H1 (cell line): ENCODE results near the gene PPP6R1. TPM values are rescaled to one million over a fixed set of nuclear protein-coding genes. Genes with fewer than 3 reads are reported as not detected.

Source experiments
- CTCF ChIA-PET: fragments of 300-600 bp; sonication (Branson Sonifier 250); formaldehyde crosslinking; loops from one replicate; lab custom pipeline; 2021; ENCODE audit not compliant: partially characterized antibody; lab: Charles Lee
- POLR2A ChIA-PET: fragments of 300-600 bp; sonication (Branson Sonifier 250); formaldehyde crosslinking; loops from one replicate; lab custom pipeline; 2021; ENCODE audit warnings: inconsistent platforms; ENCODE audit not compliant: partially characterized antibody; lab: Charles Lee
- DNase-seq, 2 experiments: peaks; one replicate each; pipeline versions ENCODE4 v3.0.0 to v3.0.0-alpha.2; 2010 to 2022; ENCODE audit warnings: low spot score in 2 of 2, low read depth in 1 of 2, mixed read lengths in 1 of 2
- FAIRE-seq: peaks from 2 replicates; lab custom pipeline; 2011; peaks lifted over from hg19 to GRCh38; lab: Jason Lieb, UNC
- H2AFZ ChIP-seq: 2 replicates; pipeline ENCODE4 v1.8.1; 2012; ENCODE audit warnings: low read length, inconsistent platforms
- H2AK5ac ChIP-seq: 2 replicates; pipeline ENCODE4 v1.6.1; 2013; ENCODE audit warnings: low read depth, low read length
- H2BK120ac ChIP-seq: replicated peaks from 2 replicates; pipeline ENCODE3; 2013; ENCODE audit warnings: low read depth, low read length, inconsistent platforms
- H2BK12ac ChIP-seq: 2 replicates; pipeline ENCODE4 v1.6.1; 2013; ENCODE audit warnings: low read depth, low read length
- H2BK15ac ChIP-seq: 2 replicates; pipeline ENCODE4 v1.6.1; 2013; ENCODE audit warnings: low read length
- H2BK20ac ChIP-seq: 2 replicates; pipeline ENCODE4 v1.6.1; 2013; ENCODE audit warnings: low read length
- H2BK5ac ChIP-seq: 2 replicates; pipeline ENCODE4 v1.6.1; 2013; ENCODE audit warnings: low read depth, low read length
- H3K14ac ChIP-seq: 2 replicates; pipeline ENCODE4 v1.6.1; 2013; ENCODE audit warnings: inconsistent platforms; ENCODE audit not compliant: insufficient read length
- H3K18ac ChIP-seq: 2 replicates; pipeline ENCODE4 v1.6.1; 2013; ENCODE audit warnings: low read length; ENCODE audit errors: extremely low read depth
- H3K23ac ChIP-seq: 2 replicates; pipeline ENCODE4 v1.6.1; 2013; ENCODE audit warnings: inconsistent platforms; ENCODE audit not compliant: insufficient read length
- H3K23me2 ChIP-seq: 2 replicates; pipeline ENCODE4 v1.6.1; 2013; ENCODE audit warnings: low read depth, low read length
- H3K27ac ChIP-seq: 2 replicates; pipeline ENCODE4 v1.6.1; 2011; ENCODE audit warnings: low read depth, low read length, inconsistent platforms
- H3K27me3 ChIP-seq, 4 experiments: replicated peaks in 1 of 4; 1 replicate in 1 of 4; 2 replicates in 3 of 4; pipeline versions ENCODE4 v1.6.1 to v1.8.1; 2011 to 2013; ENCODE audit warnings: low read length in 3 of 4, mild to moderate bottlenecking in 3 of 4, inconsistent platforms in 2 of 4, mixed read lengths in 2 of 4, moderate library complexity in 1 of 4; ENCODE audit not compliant: control insufficient read depth in 3 of 4, insufficient read depth in 3 of 4; ENCODE audit errors: extremely low read depth in 1 of 4
- H3K36me3 ChIP-seq, 4 experiments: 2 replicates each; pipeline versions ENCODE4 v1.6.1 to v1.8.1; 2011 to 2013; ENCODE audit warnings: mild to moderate bottlenecking in 4 of 4, low read length in 3 of 4, moderate library complexity in 2 of 4, control low read depth in 1 of 4, inconsistent platforms in 1 of 4; ENCODE audit not compliant: insufficient read depth in 4 of 4, control insufficient read depth in 2 of 4
- H3K4ac ChIP-seq: replicated peaks from 2 replicates; pipeline ENCODE3; 2013; ENCODE audit warnings: low read length, low read depth, mixed read lengths, inconsistent platforms; ENCODE audit not compliant: insufficient read length
- H3K4me1 ChIP-seq, 4 experiments: replicated peaks in 1 of 4; 1 replicate in 1 of 4; 2 replicates in 3 of 4; pipeline versions ENCODE4 v1.6.1 to v1.8.1; 2011 to 2013; ENCODE audit warnings: low read length in 3 of 4, inconsistent platforms in 2 of 4, mixed read lengths in 1 of 4; ENCODE audit not compliant: insufficient read depth in 4 of 4, control insufficient read depth in 3 of 4
- H3K4me2 ChIP-seq, 2 experiments: 2 replicates each; pipeline versions ENCODE4 v1.6.1 to v1.8.1; 2011 to 2013; ENCODE audit warnings: low read depth in 2 of 2, low read length in 2 of 2, control low read depth in 1 of 2, inconsistent platforms in 1 of 2, mild to moderate bottlenecking in 1 of 2; ENCODE audit not compliant: insufficient read depth in 1 of 2
- H3K4me3 ChIP-seq, 4 experiments: fragments of 200-600, 300-600 bp in 1 of 4; sonication (generic), shearing (Covaris generic), sonication (Bioruptor Twin) in 1 of 4; 2 replicates each; pipeline versions ENCODE4 v1.5.1 to v1.8.1; 2011 to 2016; ENCODE audit warnings: low read length in 4 of 4, low read depth in 3 of 4, control low read depth in 2 of 4, inconsistent platforms in 2 of 4, mild to moderate bottlenecking in 2 of 4, mixed read lengths in 1 of 4, moderate library complexity in 1 of 4; ENCODE audit not compliant: insufficient read depth in 2 of 4; ENCODE audit errors: extremely low read depth in 1 of 4
- H3K56ac ChIP-seq: replicated peaks from 2 replicates; pipeline ENCODE3; 2013; ENCODE audit warnings: low read depth, mild to moderate bottlenecking, mixed read lengths, low read length, inconsistent platforms; ENCODE audit not compliant: insufficient read length
- H3K79me1 ChIP-seq: 2 replicates; pipeline ENCODE4 v1.6.1; 2013; ENCODE audit warnings: low read depth, low read length, control low read depth
- H3K79me2 ChIP-seq, 2 experiments: 2 replicates each; pipeline versions ENCODE4 v1.6.1 to v1.8.1; 2012 to 2013; ENCODE audit warnings: low read length in 2 of 2, mild to moderate bottlenecking in 2 of 2, inconsistent platforms in 1 of 2; ENCODE audit not compliant: insufficient read depth in 2 of 2, control insufficient read depth in 1 of 2
- H3K9ac ChIP-seq, 4 experiments: replicated peaks in 1 of 4; 1 replicate in 1 of 4; 2 replicates in 3 of 4; pipeline versions ENCODE4 v1.6.1 to v1.8.1; 2011 to 2013; ENCODE audit warnings: low read depth in 3 of 4, low read length in 3 of 4, control low read depth in 2 of 4, mild to moderate bottlenecking in 2 of 4, moderate library complexity in 2 of 4, inconsistent platforms in 1 of 4; ENCODE audit errors: extremely low read depth in 1 of 4
- H3K9me3 ChIP-seq, 2 experiments: 2 replicates each; pipeline versions ENCODE4 v1.6.1 to v1.8.1; 2012 to 2013; ENCODE audit warnings: mild to moderate bottlenecking in 2 of 2, moderate library complexity in 2 of 2, control low read depth in 1 of 2, inconsistent platforms in 1 of 2, low read depth in 1 of 2, low read length in 1 of 2, mixed read lengths in 1 of 2; ENCODE audit not compliant: insufficient read depth in 2 of 2
- H4K20me1 ChIP-seq, 2 experiments: replicated peaks in 1 of 2; 2 replicates each; pipeline versions ENCODE3 to v1.8.1; 2011 to 2013; ENCODE audit warnings: inconsistent platforms in 2 of 2, low read length in 2 of 2, mild to moderate bottlenecking in 1 of 2; ENCODE audit not compliant: insufficient read depth in 2 of 2, control insufficient read depth in 1 of 2
- H4K5ac ChIP-seq: 2 replicates; pipeline ENCODE4 v1.6.1; 2013; ENCODE audit warnings: low read length, low read depth, mixed read lengths, inconsistent platforms; ENCODE audit not compliant: insufficient read length
- H4K8ac ChIP-seq: 2 replicates; pipeline ENCODE4 v1.8.0; 2013; ENCODE audit warnings: mild to moderate bottlenecking, moderate library complexity, low read length, inconsistent platforms; ENCODE audit not compliant: insufficient read depth; ENCODE audit errors: extremely low read depth
- H4K91ac ChIP-seq: replicated peaks from 2 replicates; pipeline ENCODE3; 2013; ENCODE audit warnings: low read length, mixed read lengths, inconsistent platforms; ENCODE audit not compliant: insufficient read length
- POLR2AphosphoS5 ChIP-seq: IDR thresholded peaks from 2 replicates; pipeline ENCODE4 v1.6.1; 2011; ENCODE audit warnings: low read depth, low read length
- WGBS, 2 experiments: shearing (Covaris generic) in 1 of 2; methylation state at CpG; one replicate each; pipeline versions ENCODE4 v1.1.6 to v1.1.7; 2013 to 2015; ENCODE audit warnings: low lambda C conversion rate in 2 of 2, mixed read lengths in 2 of 2, inconsistent platforms in 1 of 2, low coverage in 1 of 2, missing lambda C conversion rate in 1 of 2; ENCODE audit not compliant: insufficient replicate concordance in 2 of 2, insufficient coverage in 1 of 2, insufficient read length in 1 of 2; ENCODE audit errors: extremely low coverage in 1 of 2, missing lambda C conversion rate in 1 of 2; 5-methylcytosine and 5-hydroxymethylcytosine counted together
- polyA plus RNA-seq, 7 experiments: library from polyadenylated mRNA; depleted of rRNA in 3 of 7; stranded (reverse) in 5 of 7; unstranded in 2 of 7; fragments of >200 nt in 5 of 7; fragments of 200-250 nt in 2 of 7; gene quantifications; 1 replicate in 5 of 7; 2 replicates in 1 of 7; 4 replicates in 1 of 7; pipeline versions ENCODE4 v1.2.1 to v1.2.3, GENCODE V29; 2011 to 2013; ENCODE audit warnings: missing spikeins in 2 of 7, mixed read lengths in 2 of 7
- total RNA-seq: library from RNA; stranded (reverse); fragmentation: NEBNext Ultra II Directional; extraction: Animal tissue kit (Norgen Biotek cat#: 25700); gene quantifications from 2 replicates; pipeline ENCODE4 v1.2.1, GENCODE V29; 2021
- TF ChIP-seq, protein P1 (sequence below): IDR thresholded peaks from 2 replicates; pipeline ENCODE4 v1.6.1; 2012; ENCODE audit warnings: inconsistent platforms

The PPP6R1 gene
- total and polyA plus RNA-seq, 2 of the 8 experiments (the other 6 are each of a cell fraction or from before 2014, with no cell fraction given): 36.4 to 74.4 TPM

DNA sequence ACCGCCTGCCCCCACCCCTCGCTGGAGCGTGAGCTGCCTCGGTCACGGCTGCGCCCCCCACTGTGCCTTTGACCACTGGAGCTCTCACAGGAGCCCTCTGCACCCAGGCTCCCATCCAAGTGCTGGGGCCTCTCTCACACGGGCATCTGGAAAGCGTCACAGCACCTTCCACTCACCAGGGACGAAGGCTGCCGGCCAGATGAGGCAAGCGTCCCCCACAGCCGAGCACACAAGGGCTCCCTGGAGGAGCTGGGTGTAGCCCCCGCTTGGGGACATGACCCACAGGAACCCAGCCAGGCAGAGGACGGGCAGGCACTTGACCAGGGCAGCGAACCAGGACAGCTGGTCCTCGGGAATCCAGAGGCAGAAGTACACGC is 30.8 kb downstream of the PPP6R1 start:
- no peak for DNase-seq
- no peaks in the 10 kb centered on the region for H3K4me1 ChIP-seq
- no peak for FAIRE-seq
- H3K27me3 ChIP-seq: no peaks in the 10 kb centered on the region
- no peak overlapping the region for H3K56ac ChIP-seq
- H2BK5ac ChIP-seq: peak overlapping the region; percentile 35; the same call in 1 of the 2 replicates
- H2BK20ac ChIP-seq: no peak overlapping the region
- H2AFZ ChIP-seq: no peak overlapping the region
- H4K91ac ChIP-seq: no peak overlapping the region
- H3K9me3 ChIP-seq: no peaks in the 10 kb centered on the region
- H3K4ac ChIP-seq: no peak overlapping the region
- no peaks in the 10 kb centered on the region for H3K79me2 ChIP-seq
- no peak overlapping the region for H3K4me2 ChIP-seq
- TF ChIP-seq POLR2AphosphoS5: 0 out of 2 replicates have a peak, but pooled peaks have one; percentile 2
- TF ChIP-seq, protein P1, sequence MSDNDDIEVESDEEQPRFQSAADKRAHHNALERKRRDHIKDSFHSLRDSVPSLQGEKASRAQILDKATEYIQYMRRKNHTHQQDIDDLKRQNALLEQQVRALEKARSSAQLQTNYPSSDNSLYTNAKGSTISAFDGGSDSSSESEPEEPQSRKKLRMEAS: no peak
- H3K23ac ChIP-seq: no peak overlapping the region
- H3K27ac ChIP-seq: no peak overlapping the region
- H4K8ac ChIP-seq: no peak overlapping the region; the same call in 1 of the 2 replicates
- ChIA-PET CTCF (interaction anchor here (0.7 to 1.6 kb wide), 3 partner anchors 62 to 190 kb away, joined by 3 to 4 read pairs (median 4); partner anchors contain the start of gene DNAAF3), POLR2A (interaction anchor here (0.6 to 1.3 kb wide), 4 partner anchors 32 to 180 kb away, joined by 3 to 4 read pairs (median 4); partner anchors contain the start of gene UBE2S)
- H3K79me1 ChIP-seq: no peaks in the 10 kb centered on the region; the same call in 1 of the 2 replicates
- H2BK15ac ChIP-seq: no peak overlapping the region
- no peak overlapping the region for H3K18ac ChIP-seq
- H2BK12ac ChIP-seq: no peak overlapping the region
- peaks cover 5 to 14% (median 12%) of the 10 kb centered on the region in 4 experiments; a peak in 5 of 8 replicates for H3K36me3 ChIP-seq
- H3K9ac ChIP-seq: no peak overlapping the region
- H3K23me2 ChIP-seq: no peaks in the 10 kb centered on the region
- H3K14ac ChIP-seq: no peak overlapping the region
- H4K20me1 ChIP-seq: peaks cover 3 to 21% of the 10 kb centered on the region in 2 experiments
- H2AK5ac ChIP-seq: no peak overlapping the region
- H3K4me3 ChIP-seq: no peak overlapping the region
- 88% methylated on average over 15 of the region's 17 CpGs; no CpG with 5 or more reads in 1 of the 2 experiments for WGBS, 2 experiments
- H4K5ac ChIP-seq: no peak overlapping the region
- H2BK120ac ChIP-seq: no peak overlapping the region
